ENCODE results near the gene HS3ST5.

The HS3ST5 gene

GRCh38 chr6:114144887-114145851 is 197.7 kb downstream of the HS3ST5 start:
- no peak for DNase-seq

GRCh38 chr6:114142258-114142657 is 200.6 kb downstream of the HS3ST5 start:
- DNase-seq = no peak

- DNase-seq = no peak
Observed at GRCh38 chr6:114140416-114140815, 202.4 kb downstream of the HS3ST5 start.

- DNase-seq = no peak
Observed at GRCh38 chr6:114138577-114139248, 204.1 kb downstream of the HS3ST5 start.

GRCh38 chr6:114135363-114135971 is 207.4 kb downstream of the HS3ST5 start:
- DNase-seq = no peak

GRCh38 chr6:114133816-114134215 is 209.0 kb downstream of the HS3ST5 start:
- no peak for DNase-seq

GRCh38 chr6:114131945-114132344 is 210.9 kb downstream of the HS3ST5 start:
- DNase-seq = no peak

- no peak for DNase-seq
Observed at GRCh38 chr6:114125576-114125975, 217.2 kb downstream of the HS3ST5 start.

GRCh38 chr6:114121913-114122662 is 220.7 kb downstream of the HS3ST5 start:
- DNase-seq = no peak

- no peak for DNase-seq
Observed at GRCh38 chr6:114119056-114119455, 223.8 kb downstream of the HS3ST5 start.

- no peak for DNase-seq
Observed at GRCh38 chr6:114115652-114116051, 227.2 kb downstream of the HS3ST5 start.

- peak; percentile 60 for DNase-seq
Observed at GRCh38 chr6:114108119-114109002, 234.5 kb downstream of the HS3ST5 start.

- no peak for DNase-seq
Observed at GRCh38 chr6:114106020-114106419, 236.8 kb downstream of the HS3ST5 start.

- DNase-seq = no peak
Observed at GRCh38 chr6:114101255-114101654, 241.6 kb downstream of the HS3ST5 start.

- DNase-seq = no peak
Observed at GRCh38 chr6:114100215-114100994, 242.4 kb downstream of the HS3ST5 start.

GRCh38 chr6:114096561-114097172 is 246.2 kb downstream of the HS3ST5 start:
- peak; percentile 13 for DNase-seq

- no peak for DNase-seq
Observed at GRCh38 chr6:114092943-114093342, 249.9 kb downstream of the HS3ST5 start.

GRCh38 chr6:114090626-114091025 is 252.2 kb downstream of the HS3ST5 start:
- DNase-seq = no peak

- no peak for DNase-seq
Observed at GRCh38 chr6:114087496-114087895, 255.3 kb downstream of the HS3ST5 start.

GRCh38 chr6:114085211-114085610 is 257.6 kb downstream of the HS3ST5 start:
- DNase-seq = no peak
